HepG2 (cell line): ENCODE measurements around the gene FOSB. TPM values are rescaled to one million over a fixed set of nuclear protein-coding genes. Genes with fewer than 3 reads are reported as not detected.
A peak's percentile ranks its signal among the peaks of the same experiment; 100 is the strongest.

Experiments
- ARNTL ChIP-seq: sonication (generic); formaldehyde crosslinking; IDR thresholded peaks from 2 replicates; pipeline ENCODE4 v1.4.0; 2020; ENCODE audit warnings: mild to moderate bottlenecking, missing genetic modification reagents
- ATF6 ChIP-seq: sonication (generic); formaldehyde crosslinking; conservative IDR thresholded peaks from 2 replicates; pipeline ENCODE4 v1.4.0; 2020; ENCODE audit warnings: missing genetic modification reagents
- CC2D1A ChIP-seq: sonication (generic); formaldehyde crosslinking; IDR thresholded peaks from 2 replicates; pipeline ENCODE4 v1.8.1; 2023; ENCODE audit warnings: mild to moderate bottlenecking, missing genetic modification reagents
- CENPX ChIP-seq: sonication (generic); formaldehyde crosslinking; IDR thresholded peaks from 2 replicates; pipeline ENCODE4 v1.9.0; 2021; ENCODE audit warnings: mild to moderate bottlenecking, missing genetic modification reagents, moderate library complexity
- GATA4 ChIP-seq: sonication (generic); IDR thresholded peaks from 2 replicates; pipeline ENCODE4 v1.6.1; 2016; ENCODE audit warnings: antibody characterized with exemption, low read depth, borderline replicate concordance
- KLF11 ChIP-seq: IDR thresholded peaks from 2 replicates; pipeline ENCODE4 v1.6.1; 2016; ENCODE audit warnings: missing compliant biosample characterization
- MAX ChIP-seq: IDR thresholded peaks from 2 replicates; pipeline ENCODE4 v1.6.1; 2012; ENCODE audit warnings: inconsistent platforms
- MXD3 ChIP-seq: IDR thresholded peaks from 2 replicates; pipeline ENCODE4 v1.6.1; 2016; ENCODE audit warnings: mild to moderate bottlenecking, missing biosample characterization, missing genetic modification reagents
- REST ChIP-seq, 2 experiments: IDR thresholded peaks; 2 replicates each; pipeline ENCODE4 v1.6.1; 2011 to 2012; ENCODE audit warnings: low read length in 2 of 2, borderline replicate concordance in 1 of 2, low read depth in 1 of 2, mild to moderate bottlenecking in 1 of 2, moderate library complexity in 1 of 2
- SIN3B ChIP-seq: fragments of 150-350 bp; IDR thresholded peaks from 2 replicates; pipeline ENCODE4 v1.6.1; 2014; ENCODE audit warnings: low read length
- ZBTB10 ChIP-seq: sonication (generic); formaldehyde crosslinking; IDR thresholded peaks from 2 replicates; pipeline ENCODE4 v1.4.0; 2020; ENCODE audit warnings: missing genetic modification reagents, borderline replicate concordance
- ZBTB8A ChIP-seq: sonication (generic); formaldehyde crosslinking; IDR thresholded peaks from 2 replicates; pipeline ENCODE4 v1.4.0; 2020; ENCODE audit warnings: mild to moderate bottlenecking, low read depth, missing genetic modification reagents, borderline replicate concordance
- ZMAT3 ChIP-seq: sonication (generic); formaldehyde crosslinking; conservative IDR thresholded peaks from 2 replicates; pipeline ENCODE4 v1.7.0; 2021; ENCODE audit warnings: missing genetic modification reagents
- ZNF10 ChIP-seq: sonication (generic); formaldehyde crosslinking; IDR thresholded peaks from 2 replicates; pipeline ENCODE4 v1.4.0; 2020; ENCODE audit warnings: mild to moderate bottlenecking, low read depth, missing genetic modification reagents, borderline replicate concordance
- ZNF451 ChIP-seq: sonication (generic); formaldehyde crosslinking; IDR thresholded peaks from 2 replicates; pipeline ENCODE4 v1.5.0; 2020; ENCODE audit warnings: mild to moderate bottlenecking, missing genetic modification reagents
- ZNF468 ChIP-seq: sonication (generic); formaldehyde crosslinking; IDR thresholded peaks from 2 replicates; pipeline ENCODE4 v1.8.0; 2022; ENCODE audit warnings: mild to moderate bottlenecking, moderate library complexity, missing genetic modification reagents
- ZNF629 ChIP-seq: sonication (generic); formaldehyde crosslinking; conservative IDR thresholded peaks from 2 replicates; pipeline ENCODE4 v1.5.0; 2020; ENCODE audit warnings: missing genetic modification reagents
- ZNF737 ChIP-seq: sonication (generic); formaldehyde crosslinking; IDR thresholded peaks from 2 replicates; pipeline ENCODE4 v1.5.0; 2020; ENCODE audit warnings: missing genetic modification reagents, mild to moderate bottlenecking, borderline replicate concordance
- ZNF740 ChIP-seq: sonication (generic); formaldehyde crosslinking; IDR thresholded peaks from 2 replicates; pipeline ENCODE4 v1.4.0; 2020; ENCODE audit warnings: missing genetic modification reagents
- ZSCAN30 ChIP-seq: sonication (generic); formaldehyde crosslinking; IDR thresholded peaks from 2 replicates; pipeline ENCODE4 v1.5.0; 2020; ENCODE audit warnings: mild to moderate bottlenecking, missing genetic modification reagents
- polyA plus RNA-seq, 8 experiments: library from polyadenylated mRNA; depleted of rRNA in 3 of 8; stranded (reverse) in 7 of 8; unstranded in 1 of 8; fragments of >200 nt; fragmentation: Illumina TruSeq in 4 of 8; extraction: Trizol in 4 of 8; gene quantifications; 2 replicates each; pipeline versions ENCODE4 v1.2.1 to v1.2.3, GENCODE V29; 2011 to 2016; ENCODE audit warnings: low read depth in 4 of 8, missing spikeins in 1 of 8, mixed read lengths in 1 of 8; ENCODE audit not compliant: insufficient read depth in 1 of 8
- total RNA-seq, 5 experiments: library from RNA; depleted of rRNA; stranded (reverse); fragments of >200 nt; fragmentation: Illumina TruSeq; extraction: Trizol; gene quantifications; 2 replicates each; pipeline ENCODE4 v1.2.3, GENCODE V29; 2016; ENCODE audit warnings: low read depth in 1 of 5

The FOSB gene
- total and polyA plus RNA-seq, 2 of the 13 experiments (the other 11 are each of a cell fraction or from before 2014, with no cell fraction given), result 2.8 to 6.0 TPM

GRCh38 chr19:45469132-45469944, 1.5 kb downstream of the FOSB start (continued):
- TF ChIP-seq ATF6 (CRISPR knock-in tag) (no peak), ZNF737 (CRISPR knock-in tag) (no peak), ZSCAN30 (CRISPR knock-in tag) (no peak), ZNF468 (CRISPR knock-in tag) (no peak), MXD3 (CRISPR knock-in tag) (no peak), ZNF629 (CRISPR knock-in tag) (no peak), CC2D1A (CRISPR knock-in tag) (no peak), MAX (peak; percentile 81), KLF11 (CRISPR knock-in tag) (no peak), GATA4 (no peak), ZNF451 (CRISPR knock-in tag) (no peak; the same call in 1 of the 2 replicates), ZBTB8A (CRISPR knock-in tag) (no peak), ARNTL (CRISPR knock-in tag) (0 out of 2 replicates have a peak, but pooled peaks have one; percentile 50), ZMAT3 (CRISPR knock-in tag) (peak; percentile 56; the same call in 1 of the 2 replicates), ZNF740 (CRISPR knock-in tag) (no peak), SIN3B (no peak), ZNF10 (CRISPR knock-in tag) (no peak), ZBTB10 (peak; percentile 63; the same call in 1 of the 2 replicates), CENPX (CRISPR knock-in tag) (no peak), REST (IDR thresholded peaks at IDR 0.05; ENCODE audit: borderline replicate concordance in 1 of 2, low read depth in 1 of 2, low read length in 2 of 2) (no peak)
